ENCODE data around the gene TIGD2.

DNA sequence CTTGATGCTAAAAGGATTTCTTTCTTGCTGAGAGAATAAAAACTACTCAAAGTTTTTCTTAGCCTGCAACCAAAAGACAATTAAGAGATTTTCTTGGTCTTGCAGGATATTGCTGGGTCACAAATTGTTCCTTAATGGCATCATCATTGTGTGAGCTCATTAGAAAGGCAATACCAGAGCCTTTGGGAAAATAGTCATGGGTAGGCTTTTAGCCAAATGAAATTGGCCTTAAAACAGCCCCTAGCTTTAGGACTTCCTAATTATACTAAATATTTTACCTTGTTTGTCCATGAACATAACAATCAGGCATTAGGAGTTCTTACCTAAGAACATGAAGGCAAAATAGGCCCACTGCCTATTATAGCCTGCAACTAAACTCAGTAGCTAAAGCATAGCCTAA, 43.9 kb upstream of the TIGD2 start:
- no peak for TF ChIP-seq EZH2phosphoT487 (IDR thresholded peaks at IDR 0.05; ENCODE audit: low read depth)
- TF ChIP-seq CTCF (IDR thresholded peaks at IDR 0.05; ENCODE audit: low read depth, low read length), result no peak

Data from OCI-LY3 (cell line).